ENCODE measurements around the gene ACOX3. TPM values are rescaled to one million over a fixed set of nuclear protein-coding genes. Genes with fewer than 3 reads are reported as not detected.

ACOX3 gene
- polyA plus RNA-seq, 2 of the 4 experiments (the other 2 are of a cell fraction), result 4.9 to 8.2 TPM

- POLR2A ChIA-PET, result no interaction called here
- no peak for FAIRE-seq
Observed at GRCh38 chr4:8333726-8334460, 106.6 kb downstream of the ACOX3 start.

DNA sequence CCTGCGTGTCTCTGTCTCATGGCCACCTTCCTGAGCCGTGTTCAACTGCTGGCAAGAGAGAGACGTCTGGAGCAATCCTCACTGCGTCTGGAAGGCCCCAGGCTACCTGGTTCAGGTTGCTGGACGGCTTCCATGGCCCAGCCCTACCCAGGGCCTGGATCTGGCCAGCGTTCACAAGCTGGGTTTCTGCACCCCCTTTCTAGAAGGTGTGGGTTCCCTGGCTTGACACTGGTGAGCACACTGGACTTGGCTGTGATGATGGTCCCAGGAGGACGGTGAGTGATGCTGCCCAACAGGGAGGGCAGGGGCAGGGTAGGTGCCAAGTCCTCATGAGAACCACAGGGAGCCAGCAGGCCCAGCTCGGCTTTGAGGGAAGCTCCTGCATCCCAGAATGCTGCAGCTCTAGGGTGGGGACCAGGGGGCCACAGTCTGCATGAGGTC lies 107.6 kb downstream of the ACOX3 start:
- no peak for FAIRE-seq
- H3K27ac ChIP-seq, result no peak overlapping the region
- no peak overlapping the region for H3K4me2 ChIP-seq
- H3K4me3 ChIP-seq, result no peak overlapping the region
- H3K4me1 ChIP-seq, result no peaks in the 10 kb centered on the region
- DNase-seq (ENCODE audit: low read depth in 1 of 2, low spot score in 1 of 2), result no peak
- ChIA-PET POLR2A (no interaction called here), CTCF (no interaction called here)
- no peak for ATAC-seq
- H3K9me3 ChIP-seq, result no peaks in the 10 kb centered on the region; the same call in 2 of the 3 replicates
- TF ChIP-seq TP53 (CRISPR knock-in tag; IDR thresholded peaks at IDR 0.05) (no peak), FOXS1 (CRISPR knock-in tag; IDR thresholded peaks at IDR 0.05) (no peak), ZC3H11A (IDR thresholded peaks at IDR 0.05) (no peak), SMC3 (IDR thresholded peaks at IDR 0.05) (no peak), EP300 (IDR thresholded peaks at IDR 0.05) (no peak), HEYL (CRISPR knock-in tag; IDR thresholded peaks at IDR 0.05) (no peak), PHF8 (IDR thresholded peaks at IDR 0.05; ENCODE audit: borderline replicate concordance, low read depth) (no peak), RAD21 (conservative IDR thresholded peaks at IDR 0.05 in 1 of 2, IDR thresholded peaks at IDR 0.05 in 1 of 2) (no peak), EHF (CRISPR knock-in tag; IDR thresholded peaks at IDR 0.05) (no peak), CEBPB (IDR thresholded peaks at IDR 0.05) (no peak), CHD4 (IDR thresholded peaks at IDR 0.05; ENCODE audit: borderline replicate concordance) (no peak), PBX3 (IDR thresholded peaks at IDR 0.05) (no peak), RNF2 (IDR thresholded peaks at IDR 0.05; ENCODE audit: borderline replicate concordance, low read depth) (no peak), ZFP36 (IDR thresholded peaks at IDR 0.05; ENCODE audit: borderline replicate concordance, partially characterized antibody) (no peak), FOSB (CRISPR knock-in tag; IDR thresholded peaks at IDR 0.05) (no peak), KDM5A (IDR thresholded peaks at IDR 0.05) (no peak)
- TF ChIP-seq, protein P1, sequence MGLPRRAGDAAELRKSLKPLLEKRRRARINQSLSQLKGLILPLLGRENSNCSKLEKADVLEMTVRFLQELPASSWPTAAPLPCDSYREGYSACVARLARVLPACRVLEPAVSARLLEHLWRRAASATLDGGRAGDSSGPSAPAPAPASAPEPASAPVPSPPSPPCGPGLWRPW (IDR thresholded peaks at IDR 0.05), result no peak
- WGBS (ENCODE audit: missing lambda C conversion rate), result 54% methylated on average over 4 of the region's 8 CpGs

More at GRCh38 chr4:8333726-8334460, 106.6 kb downstream of the ACOX3 start:
- 63% methylated on average over 10 of the region's 14 CpGs for WGBS (ENCODE audit: missing lambda C conversion rate)
- no peaks in the 10 kb centered on the region for H3K4me1 ChIP-seq
- H3K4me2 ChIP-seq, result no peak overlapping the region
- no peak overlapping the region for H3K27ac ChIP-seq
- H3K9me3 ChIP-seq, result no peaks in the 10 kb centered on the region; the same call in 2 of the 3 replicates
- DNase-seq (ENCODE audit: low read depth in 1 of 2, low spot score in 1 of 2) (no peak), ATAC-seq (no peak)
- no peak for TF ChIP-seq MAZ (IDR thresholded peaks at IDR 0.05; ENCODE audit: borderline replicate concordance, low read depth, low read length)
- no peak for TF ChIP-seq TP53 (CRISPR knock-in tag; IDR thresholded peaks at IDR 0.05)
- TF ChIP-seq KDM5A (IDR thresholded peaks at IDR 0.05), result no peak
- TF ChIP-seq CHD2 (IDR thresholded peaks at IDR 0.05; ENCODE audit: low read length, partially characterized antibody), result no peak
- TF ChIP-seq RFX5 (IDR thresholded peaks at IDR 0.05), result no peak
- no peak for TF ChIP-seq ZC3H11A (IDR thresholded peaks at IDR 0.05)
- no peak for TF ChIP-seq RCOR1 (IDR thresholded peaks at IDR 0.05; ENCODE audit: low read depth, low read length)
- no peak for TF ChIP-seq POLR2A (IDR thresholded peaks at IDR 0.05; ENCODE audit: low read length)
- no peak for TF ChIP-seq SMC3 (IDR thresholded peaks at IDR 0.05)
- TF ChIP-seq CBX8 (IDR thresholded peaks at IDR 0.05), result no peak
- TF ChIP-seq, protein P2, sequence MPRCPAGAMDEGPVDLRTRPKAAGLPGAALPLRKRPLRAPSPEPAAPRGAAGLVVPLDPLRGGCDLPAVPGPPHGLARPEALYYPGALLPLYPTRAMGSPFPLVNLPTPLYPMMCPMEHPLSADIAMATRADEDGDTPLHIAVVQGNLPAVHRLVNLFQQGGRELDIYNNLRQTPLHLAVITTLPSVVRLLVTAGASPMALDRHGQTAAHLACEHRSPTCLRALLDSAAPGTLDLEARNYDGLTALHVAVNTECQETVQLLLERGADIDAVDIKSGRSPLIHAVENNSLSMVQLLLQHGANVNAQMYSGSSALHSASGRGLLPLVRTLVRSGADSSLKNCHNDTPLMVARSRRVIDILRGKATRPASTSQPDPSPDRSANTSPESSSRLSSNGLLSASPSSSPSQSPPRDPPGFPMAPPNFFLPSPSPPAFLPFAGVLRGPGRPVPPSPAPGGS (IDR thresholded peaks at IDR 0.05), result no peak
- no peak for TF ChIP-seq CTCF (IDR thresholded peaks at IDR 0.05)
- TF ChIP-seq NR3C1 (IDR thresholded peaks at IDR 0.05), result no peak
- TF ChIP-seq, protein P3, sequence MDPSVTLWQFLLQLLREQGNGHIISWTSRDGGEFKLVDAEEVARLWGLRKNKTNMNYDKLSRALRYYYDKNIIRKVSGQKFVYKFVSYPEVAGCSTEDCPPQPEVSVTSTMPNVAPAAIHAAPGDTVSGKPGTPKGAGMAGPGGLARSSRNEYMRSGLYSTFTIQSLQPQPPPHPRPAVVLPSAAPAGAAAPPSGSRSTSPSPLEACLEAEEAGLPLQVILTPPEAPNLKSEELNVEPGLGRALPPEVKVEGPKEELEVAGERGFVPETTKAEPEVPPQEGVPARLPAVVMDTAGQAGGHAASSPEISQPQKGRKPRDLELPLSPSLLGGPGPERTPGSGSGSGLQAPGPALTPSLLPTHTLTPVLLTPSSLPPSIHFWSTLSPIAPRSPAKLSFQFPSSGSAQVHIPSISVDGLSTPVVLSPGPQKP (IDR thresholded peaks at IDR 0.05; ENCODE audit: low read depth, low read length), result no peak
- no peak for TF ChIP-seq GATA3 (IDR thresholded peaks at IDR 0.05; ENCODE audit: borderline replicate concordance)
- TF ChIP-seq HOXA7 (CRISPR knock-in tag; IDR thresholded peaks at IDR 0.05), result no peak
- no peak for TF ChIP-seq FOSL2 (IDR thresholded peaks at IDR 0.05)
- no peak for TF ChIP-seq FOSL2 (CRISPR knock-in tag; IDR thresholded peaks at IDR 0.05)
- H3K4me3 ChIP-seq, result no peak overlapping the region
- CTCF ChIA-PET, result interaction anchor here (1.9 kb wide), 1 partner anchor 10 kb away, joined by 5 read pairs; no protein-coding TSS in a partner anchor
